22Rv1 (cell line): ENCODE results near the gene RPL12.

Experiments
- ZFX ChIP-seq: fragments of 450-650 bp; IDR thresholded peaks from 2 replicates; pipeline ENCODE4 v1.6.1; 2017; ENCODE audit warnings: antibody characterized with exemption, borderline replicate concordance
- TF ChIP-seq, protein P1 (sequence below): fragments of 450-650 bp; IDR thresholded peaks from 2 replicates; pipeline ENCODE4 v1.5.1; 2017; ENCODE audit warnings: mild to moderate bottlenecking

DNA sequence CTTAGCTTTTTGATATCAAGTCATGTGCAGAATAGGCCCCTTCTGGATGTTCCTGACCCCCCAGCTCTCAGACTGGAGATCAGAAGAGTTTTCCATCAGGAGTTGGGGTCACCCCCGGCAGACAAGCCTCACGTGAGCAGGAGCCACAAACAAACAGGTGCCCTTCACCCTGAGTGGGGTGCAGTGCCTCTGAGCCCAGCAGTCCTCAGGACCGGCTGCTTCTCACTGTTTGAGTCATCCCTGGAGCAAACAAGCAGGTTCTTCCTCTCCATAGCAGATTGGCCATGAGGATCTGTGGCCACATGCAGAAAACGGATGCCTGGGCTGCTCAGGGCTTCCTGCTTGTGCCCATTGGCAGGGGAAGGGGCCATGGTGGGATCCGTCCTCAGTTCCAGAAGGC, 47.1 kb upstream of the RPL12 start:
- TF ChIP-seq, protein P1, sequence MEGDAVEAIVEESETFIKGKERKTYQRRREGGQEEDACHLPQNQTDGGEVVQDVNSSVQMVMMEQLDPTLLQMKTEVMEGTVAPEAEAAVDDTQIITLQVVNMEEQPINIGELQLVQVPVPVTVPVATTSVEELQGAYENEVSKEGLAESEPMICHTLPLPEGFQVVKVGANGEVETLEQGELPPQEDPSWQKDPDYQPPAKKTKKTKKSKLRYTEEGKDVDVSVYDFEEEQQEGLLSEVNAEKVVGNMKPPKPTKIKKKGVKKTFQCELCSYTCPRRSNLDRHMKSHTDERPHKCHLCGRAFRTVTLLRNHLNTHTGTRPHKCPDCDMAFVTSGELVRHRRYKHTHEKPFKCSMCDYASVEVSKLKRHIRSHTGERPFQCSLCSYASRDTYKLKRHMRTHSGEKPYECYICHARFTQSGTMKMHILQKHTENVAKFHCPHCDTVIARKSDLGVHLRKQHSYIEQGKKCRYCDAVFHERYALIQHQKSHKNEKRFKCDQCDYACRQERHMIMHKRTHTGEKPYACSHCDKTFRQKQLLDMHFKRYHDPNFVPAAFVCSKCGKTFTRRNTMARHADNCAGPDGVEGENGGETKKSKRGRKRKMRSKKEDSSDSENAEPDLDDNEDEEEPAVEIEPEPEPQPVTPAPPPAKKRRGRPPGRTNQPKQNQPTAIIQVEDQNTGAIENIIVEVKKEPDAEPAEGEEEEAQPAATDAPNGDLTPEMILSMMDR: no peak
- TF ChIP-seq ZFX: no peak
